ENCODE measurements around the gene CNIH4.

CNIH4 gene

GRCh38 chr1:224328644-224329043 lies 28.0 kb upstream of the CNIH4 start:
- no peak for DNase-seq (ENCODE audit: low read depth, low spot score)
- in situ Hi-C loops (cut with HindIII; ENCODE audit: low sequenced_read_pairs): no loop called here
- H3K4me3 ChIP-seq (ENCODE audit: low read depth, low read length): no peak overlapping the region
- no peak for TF ChIP-seq CTCF (IDR thresholded peaks at IDR 0.05; ENCODE audit: low read depth, low read length)

GRCh38 chr1:224329484-224329841 lies 27.2 kb upstream of the CNIH4 start:
- TF ChIP-seq CTCF (IDR thresholded peaks at IDR 0.05; ENCODE audit: low read depth, low read length): no peak
- in situ Hi-C loops (cut with HindIII; ENCODE audit: low sequenced_read_pairs): no loop called here
- DNase-seq (ENCODE audit: low read depth, low spot score): no peak
- peak overlapping the region; percentile 77 for H3K4me3 ChIP-seq (ENCODE audit: low read depth, low read length)

GRCh38 chr1:224329842-224330753 lies 26.6 kb upstream of the CNIH4 start, which contains the start of gene NVL:
TSS of gene NVL (minus strand) at chr1:224330172. CDS start at chr1:224330127, 45 bp downstream.
- TF ChIP-seq CTCF (IDR thresholded peaks at IDR 0.05; ENCODE audit: low read depth, low read length): no peak
- peak; percentile 91 for DNase-seq (ENCODE audit: low read depth, low spot score)
- H3K4me3 ChIP-seq (ENCODE audit: low read depth, low read length): peak within 1 kb of the TSS; percentile 77
- in situ Hi-C loops (cut with HindIII; ENCODE audit: low sequenced_read_pairs): no loop called here

GRCh38 chr1:224331326-224331725 lies 25.4 kb upstream of the CNIH4 start:
- no peak for DNase-seq (ENCODE audit: low read depth, low spot score)
- no peak for TF ChIP-seq CTCF (IDR thresholded peaks at IDR 0.05; ENCODE audit: low read depth, low read length)
- no peak overlapping the region for H3K4me3 ChIP-seq (ENCODE audit: low read depth, low read length)
- in situ Hi-C loops (cut with HindIII; ENCODE audit: low sequenced_read_pairs): no loop called here

- in situ Hi-C loops (cut with HindIII; ENCODE audit: low sequenced_read_pairs): no loop called here
- TF ChIP-seq CTCF (IDR thresholded peaks at IDR 0.05; ENCODE audit: low read depth, low read length): no peak
- no peak for DNase-seq (ENCODE audit: low read depth, low spot score)
- H3K4me3 ChIP-seq (ENCODE audit: low read depth, low read length): no peak overlapping the region
These were observed 24.9 kb upstream of the CNIH4 start for GRCh38 chr1:224331824-224332223.

GRCh38 chr1:224333309-224333926 lies 23.3 kb upstream of the CNIH4 start:
- peak; percentile 73 for DNase-seq (ENCODE audit: low read depth, low spot score)
- in situ Hi-C loops (cut with HindIII; ENCODE audit: low sequenced_read_pairs): no loop called here
- H3K4me3 ChIP-seq (ENCODE audit: low read depth, low read length): no peak overlapping the region
- TF ChIP-seq CTCF (IDR thresholded peaks at IDR 0.05; ENCODE audit: low read depth, low read length): peak; percentile 54
